HG03354 (cell line): ENCODE results near the gene NTM.

Experiments
- ATAC-seq: cut with Tn5 transposase; IDR thresholded peaks from one replicate; pipeline ENCODE4 v1.9.1; 2021; ENCODE audit warnings: mild to moderate bottlenecking; ENCODE audit not compliant: unreplicated experiment, poor library complexity, severe bottlenecking

NTM gene

DNA sequence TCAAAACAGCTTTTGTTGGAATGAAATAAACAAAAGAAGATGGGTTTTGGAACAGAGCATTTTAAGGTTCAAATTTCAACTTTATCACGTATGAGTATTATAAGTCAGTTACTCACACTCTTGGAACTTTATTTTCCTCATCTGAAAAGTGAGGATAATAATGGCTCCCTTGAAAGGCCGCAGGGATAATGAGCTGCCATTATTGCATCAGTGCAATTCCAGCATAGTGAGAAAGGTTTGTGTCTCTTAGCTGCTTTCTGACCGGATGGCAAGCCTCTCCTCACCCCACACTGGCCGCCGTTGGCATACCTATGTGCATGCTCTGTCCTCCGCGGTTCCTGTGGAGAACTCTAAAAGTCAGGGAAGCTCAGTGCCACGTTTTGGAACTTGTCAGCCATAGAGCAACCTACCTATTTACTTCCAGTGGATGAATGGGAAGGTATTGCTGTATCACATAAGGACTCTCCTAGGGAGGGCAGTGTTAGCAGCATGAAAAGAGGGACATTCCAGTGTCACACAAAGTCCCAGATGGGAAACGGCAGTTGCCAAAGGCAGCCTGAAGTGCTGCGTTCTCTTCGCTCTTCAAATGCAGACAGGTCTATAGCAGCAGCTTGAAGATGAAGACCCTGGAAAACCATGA lies 368.9 kb downstream of the NTM start:
- no peak for ATAC-seq

- ATAC-seq: no peak
Measured at GRCh38 chr11:131744847-131745246, 374.4 kb downstream of the NTM start.

- ATAC-seq: no peak
Measured at GRCh38 chr11:131745405-131745804, 375.0 kb downstream of the NTM start.

GRCh38 chr11:131746201-131746600 lies 375.8 kb downstream of the NTM start:
- no peak for ATAC-seq

- ATAC-seq: peak; percentile 93
Measured at GRCh38 chr11:131748151-131749050, 378.0 kb downstream of the NTM start.

- no peak for ATAC-seq
Measured at GRCh38 chr11:131749101-131749500, 378.7 kb downstream of the NTM start.

GRCh38 chr11:131750152-131750551 lies 379.7 kb downstream of the NTM start:
- ATAC-seq: no peak

GRCh38 chr11:131750692-131751091 lies 380.3 kb downstream of the NTM start:
- no peak for ATAC-seq

DNA sequence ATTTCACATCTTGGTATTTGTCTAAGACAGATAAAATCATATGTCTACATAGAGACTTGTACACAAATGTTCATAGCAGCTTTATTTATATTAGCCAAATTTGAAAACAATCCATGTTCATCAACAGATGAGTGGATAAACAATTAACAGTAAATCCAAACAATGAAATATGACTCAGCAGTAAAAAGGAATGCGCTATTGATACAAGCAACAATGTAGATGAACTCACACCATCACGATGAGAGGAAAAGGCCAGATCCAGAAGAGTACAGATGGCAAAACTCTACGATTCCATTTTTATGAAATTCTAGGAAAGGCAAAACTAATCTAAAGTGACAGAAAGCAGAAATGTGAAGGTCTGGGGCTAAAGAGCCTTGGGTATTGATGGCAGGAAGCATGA lies 384.3 kb downstream of the NTM start:
- ATAC-seq: no peak

GRCh38 chr11:131756479-131757110 lies 386.2 kb downstream of the NTM start:
- ATAC-seq: no peak

GRCh38 chr11:131758726-131759125 lies 388.3 kb downstream of the NTM start:
- no peak for ATAC-seq

- no peak for ATAC-seq
Measured at GRCh38 chr11:131759140-131759539, 388.7 kb downstream of the NTM start.

GRCh38 chr11:131760091-131761061 lies 390.0 kb downstream of the NTM start:
- ATAC-seq: no peak

DNA sequence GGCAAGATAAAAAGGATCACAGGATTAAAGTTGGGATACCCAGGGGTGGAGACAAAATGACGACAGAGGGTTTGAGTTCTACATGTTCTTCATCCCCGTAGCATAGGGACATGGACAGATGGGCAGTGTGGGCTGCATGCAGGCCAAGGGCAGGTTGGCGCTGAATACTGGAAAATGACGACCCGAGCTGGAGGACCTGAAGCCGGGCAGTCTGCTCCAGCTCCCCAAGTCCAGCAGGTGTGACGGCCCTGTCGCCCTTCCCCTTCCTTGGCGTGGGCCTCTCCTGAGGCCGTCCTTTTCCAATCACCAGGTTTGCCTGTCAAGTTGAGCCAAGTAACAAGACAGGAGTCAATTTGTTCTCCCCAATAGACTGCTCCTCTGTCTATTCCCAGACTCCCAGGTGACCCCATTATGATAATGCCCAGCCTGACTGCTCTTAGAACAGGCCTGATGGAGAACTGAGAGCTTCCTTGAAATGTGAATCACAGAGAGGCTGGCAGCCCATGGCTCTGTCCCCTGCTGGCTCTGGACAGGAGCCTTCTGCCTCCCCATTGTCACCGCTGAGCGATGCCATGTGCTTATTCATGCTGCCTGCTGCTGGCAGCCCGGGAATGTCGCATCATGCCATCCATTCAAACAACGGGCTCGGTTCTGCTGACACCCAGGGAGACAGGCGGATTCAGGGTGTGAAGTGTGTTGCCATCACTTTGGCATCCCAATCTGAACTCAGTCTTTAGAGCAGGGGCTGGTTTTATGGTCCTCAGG lies 392.1 kb downstream of the NTM start:
- ATAC-seq: no peak

GRCh38 chr11:131763193-131763890 lies 392.9 kb downstream of the NTM start:
- ATAC-seq: no peak

DNA sequence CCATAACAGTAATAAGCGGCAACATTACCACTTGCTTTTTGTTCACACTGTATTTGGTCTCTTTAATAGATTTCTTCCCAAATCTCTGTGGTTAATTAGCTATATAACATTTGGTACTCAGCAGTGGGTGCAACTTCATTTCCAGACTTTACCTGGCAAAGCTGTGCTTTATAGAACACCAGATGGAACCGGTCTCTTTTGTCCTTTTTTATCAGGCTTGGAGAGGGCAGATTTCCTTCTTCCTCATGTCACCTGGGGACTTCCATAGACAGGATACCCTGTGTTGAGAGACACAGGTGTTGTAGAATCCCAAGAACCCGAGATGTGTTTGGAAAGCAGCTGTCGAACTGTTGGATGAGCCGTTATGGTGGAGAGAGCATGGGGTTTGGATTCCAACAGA lies 393.7 kb downstream of the NTM start:
- no peak for ATAC-seq

DNA sequence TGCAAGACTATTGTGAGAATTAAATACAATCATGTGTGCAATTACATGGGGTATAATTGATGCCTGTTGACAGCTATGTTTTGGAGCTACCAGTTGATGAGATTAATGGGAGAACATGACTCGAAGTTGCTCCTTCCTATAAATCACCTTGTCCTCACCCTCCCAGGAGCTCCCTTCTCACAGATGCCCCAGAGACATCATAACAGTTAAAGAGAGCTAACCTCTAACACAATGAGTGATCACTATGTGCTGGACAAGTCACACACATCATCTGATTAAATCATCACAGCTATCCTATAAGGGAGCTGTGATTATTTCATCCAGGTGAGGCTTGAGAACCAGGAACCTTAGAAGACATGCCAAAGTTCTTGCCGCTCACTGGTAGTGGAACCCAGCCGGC lies 394.2 kb downstream of the NTM start:
- no peak for ATAC-seq

DNA sequence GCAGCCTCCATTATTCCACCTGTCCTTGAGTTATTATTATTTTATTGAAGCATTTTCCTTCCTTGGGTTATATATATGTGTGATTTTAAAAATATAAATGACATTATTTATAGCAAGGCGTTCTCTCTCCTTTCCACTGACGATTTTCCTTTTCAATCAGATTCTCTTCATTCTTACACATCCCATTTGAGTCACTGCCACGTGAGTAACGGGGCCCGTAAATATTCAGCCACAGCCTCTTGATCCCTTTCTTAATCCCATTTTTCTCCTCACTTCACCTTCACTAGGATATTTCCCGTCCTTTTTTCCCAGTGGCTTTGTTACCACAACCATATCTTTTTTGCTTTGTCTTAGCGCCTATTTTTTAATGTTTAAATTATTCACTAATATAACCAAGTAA lies 396.2 kb downstream of the NTM start:
- no peak for ATAC-seq
